NCI-H146 treated with DMSO at 0.1 percent for 48 hours (cell line): ENCODE measurements around the gene TTC36.
"Not testable (repeated sequence)": the region's sequence is repeated elsewhere in the genome, so short reads cannot be mapped to it uniquely, and the experiment has no call there.

Source experiments
- DNase-seq: peaks from one replicate; lab custom pipeline; 2025; ENCODE audit not compliant: unreplicated experiment; lab: John Stamatoyannopoulos, UW

Gene TTC36, protein sequence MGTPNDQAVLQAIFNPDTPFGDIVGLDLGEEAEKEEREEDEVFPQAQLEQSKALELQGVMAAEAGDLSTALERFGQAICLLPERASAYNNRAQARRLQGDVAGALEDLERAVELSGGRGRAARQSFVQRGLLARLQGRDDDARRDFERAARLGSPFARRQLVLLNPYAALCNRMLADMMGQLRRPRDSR

DNA sequence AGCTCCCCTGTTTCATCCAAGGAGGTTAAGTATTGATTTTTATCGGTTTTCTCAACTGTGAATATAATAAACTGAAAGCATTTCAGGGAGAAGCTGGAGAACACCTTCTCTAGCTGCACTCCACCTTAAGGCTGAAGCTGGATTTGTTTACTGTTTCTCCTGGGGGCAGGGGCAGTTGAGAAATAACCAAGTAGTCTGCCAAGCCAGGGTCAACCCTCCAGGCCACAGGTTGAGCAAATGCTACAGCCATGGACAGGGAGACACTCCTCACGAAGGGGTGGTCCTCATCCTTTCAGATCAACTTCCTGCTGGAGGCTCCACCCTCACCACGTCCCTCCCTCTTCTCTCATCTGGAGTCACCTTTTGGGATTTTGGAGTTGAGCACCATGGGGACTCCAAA is at the start of gene TTC36:
Gene TTC36, plus strand, starts transcription at position 366 of the 400 bp plus-strand sequence. Its CDS starts 21 bp downstream, at position 387.
- no peak for DNase-seq

DNA sequence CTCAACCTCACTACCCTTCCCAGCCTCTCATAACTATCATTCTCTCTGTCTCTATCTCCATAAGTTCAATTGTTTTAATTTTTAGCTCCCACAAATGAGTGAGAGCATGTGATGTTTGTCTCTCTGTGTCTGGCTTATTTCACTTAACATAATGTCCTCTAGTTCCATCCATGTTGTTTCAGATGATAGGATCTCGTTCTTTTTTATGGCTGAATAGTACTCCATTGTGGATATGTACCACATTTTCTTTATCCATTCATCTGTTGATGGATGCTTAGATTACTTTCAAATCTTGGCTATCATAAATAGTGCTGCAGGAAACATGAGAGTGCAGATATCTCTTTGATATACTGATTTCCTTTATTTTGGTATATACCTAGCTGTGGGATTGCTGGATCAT is 46.0 kb upstream of the TTC36 start:
- not testable (repeated sequence) for DNase-seq

DNA sequence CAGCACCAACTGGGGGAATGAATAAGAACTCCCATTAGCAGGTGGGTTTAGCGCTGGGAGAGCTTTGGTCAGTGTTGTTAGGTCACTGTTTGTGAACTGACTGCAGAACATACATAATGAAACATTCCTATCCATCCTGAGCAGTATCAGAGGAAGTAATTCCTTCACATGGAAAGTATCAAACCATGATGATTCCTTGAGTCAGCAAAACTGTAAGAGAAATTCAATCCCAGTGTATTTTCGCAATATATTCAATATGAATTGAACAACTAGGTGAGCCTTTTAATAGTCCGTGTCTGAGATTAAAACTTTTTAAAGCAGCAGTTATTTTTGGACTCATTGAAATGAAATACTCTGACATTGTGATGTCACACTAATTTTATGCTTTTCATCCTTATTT is 42.9 kb upstream of the TTC36 start:
- no peak for DNase-seq

DNA sequence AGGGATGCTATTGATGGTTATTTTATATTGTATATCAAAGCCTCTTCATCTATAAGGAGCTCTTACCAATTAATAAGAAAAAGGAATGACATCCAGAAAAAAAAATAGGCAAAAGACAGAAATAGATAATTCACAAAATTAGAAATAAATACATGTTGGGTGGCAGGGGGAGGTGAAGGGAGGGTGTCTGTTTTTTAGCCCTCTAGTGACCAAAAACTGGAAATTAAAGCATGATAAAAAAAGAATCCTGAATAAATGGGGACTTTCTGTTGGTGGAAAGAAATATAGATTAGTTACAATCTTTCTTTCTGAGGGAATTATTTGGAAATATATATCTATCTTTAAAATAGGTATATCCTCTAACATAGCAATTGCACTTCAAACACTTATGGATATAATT is 42.0 kb upstream of the TTC36 start:
- DNase-seq, result no peak

DNA sequence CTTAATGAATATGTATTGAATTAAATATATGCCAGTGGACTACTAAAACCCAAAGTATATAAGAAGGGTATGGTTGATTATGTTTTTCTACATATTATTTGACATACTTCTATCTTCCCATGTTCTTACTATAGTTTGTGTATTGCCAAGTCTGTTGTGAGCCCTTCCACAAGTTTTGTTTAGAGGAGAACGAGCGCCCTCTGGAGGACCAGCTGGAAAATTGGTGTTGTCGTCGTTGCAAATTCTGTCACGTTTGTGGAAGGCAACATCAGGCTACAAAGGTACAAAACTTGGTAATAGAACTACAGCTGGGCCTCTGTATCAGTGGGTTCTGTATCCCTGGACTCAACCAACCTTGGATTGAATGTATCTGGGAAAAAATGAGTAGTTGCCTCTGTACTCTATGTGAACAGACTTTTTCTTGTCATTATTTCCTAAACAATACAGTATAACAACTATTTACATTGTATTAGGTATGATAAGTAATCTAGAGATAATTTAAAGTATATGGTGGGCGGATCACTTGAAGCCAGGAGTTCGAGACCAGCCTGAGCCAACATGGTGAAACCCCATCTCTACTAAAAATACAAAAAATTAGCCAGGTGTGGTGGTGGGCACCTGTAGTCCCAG is 38.7 kb upstream of the TTC36 start:
- peak; percentile 42 for DNase-seq

DNA sequence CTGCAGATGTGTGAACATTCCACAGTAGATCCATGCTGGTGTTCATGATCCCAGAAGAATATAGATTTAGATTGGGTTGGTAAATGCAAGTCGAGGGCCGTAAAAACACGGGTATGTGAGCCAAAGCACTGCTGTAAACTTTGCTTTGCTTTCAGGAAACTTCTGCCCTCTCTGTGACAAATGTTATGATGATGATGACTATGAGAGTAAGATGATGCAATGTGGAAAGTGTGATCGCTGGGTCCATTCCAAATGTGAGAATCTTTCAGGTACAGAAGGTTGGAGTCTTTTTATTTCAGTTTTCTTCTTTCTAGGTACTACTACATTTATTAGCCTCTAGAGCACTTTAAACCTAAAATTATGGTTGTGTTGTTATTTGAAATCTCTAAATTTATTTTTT is 36.2 kb upstream of the TTC36 start:
- no peak for DNase-seq

DNA sequence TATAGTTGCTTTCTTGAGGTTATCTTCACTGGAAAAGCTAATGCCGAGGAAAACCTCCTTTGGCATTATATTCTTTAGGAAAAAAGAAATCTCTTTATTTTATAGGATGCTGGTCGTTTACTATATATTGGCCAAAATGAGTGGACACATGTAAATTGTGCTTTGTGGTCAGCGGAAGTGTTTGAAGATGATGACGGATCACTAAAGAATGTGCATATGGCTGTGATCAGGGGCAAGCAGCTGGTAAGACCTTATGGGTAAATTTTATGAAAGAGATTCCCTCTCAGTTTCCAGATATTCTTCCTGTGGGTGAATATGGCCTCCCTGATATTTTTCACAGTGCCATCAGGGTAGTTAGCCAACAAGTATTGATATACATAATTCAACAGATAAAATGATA is 29.4 kb upstream of the TTC36 start:
- DNase-seq, result no peak

DNA sequence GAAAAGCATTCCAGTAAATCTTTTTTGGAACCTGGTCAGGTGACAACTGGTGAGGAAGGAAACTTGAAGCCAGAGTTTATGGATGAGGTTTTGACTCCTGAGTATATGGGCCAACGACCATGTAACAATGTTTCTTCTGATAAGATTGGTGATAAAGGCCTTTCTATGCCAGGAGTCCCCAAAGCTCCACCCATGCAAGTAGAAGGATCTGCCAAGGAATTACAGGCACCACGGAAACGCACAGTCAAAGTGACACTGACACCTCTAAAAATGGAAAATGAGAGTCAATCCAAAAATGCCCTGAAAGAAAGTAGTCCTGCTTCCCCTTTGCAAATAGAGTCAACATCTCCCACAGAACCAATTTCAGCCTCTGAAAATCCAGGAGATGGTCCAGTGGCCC is 24.1 kb upstream of the TTC36 start:
- no peak for DNase-seq

DNA sequence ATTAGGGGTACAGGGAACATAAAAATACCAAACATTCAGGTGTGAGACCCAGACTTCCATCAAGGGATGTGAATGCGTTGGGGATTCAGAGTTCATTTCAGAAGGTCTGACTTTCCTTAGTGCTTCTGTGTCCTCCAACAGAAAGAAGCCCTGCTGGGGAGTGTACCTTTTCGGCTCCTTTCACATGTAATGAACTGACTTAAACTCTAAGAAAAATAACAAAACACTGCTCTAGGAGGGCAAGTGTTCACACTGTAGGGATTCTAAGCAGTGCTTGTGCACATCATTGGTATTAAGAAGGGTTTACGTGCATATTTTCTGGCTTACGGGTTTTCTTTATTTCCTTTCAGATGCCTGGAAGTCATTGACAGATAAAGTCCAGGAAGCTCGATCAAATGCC is 15.7 kb upstream of the TTC36 start:
- no peak for DNase-seq

DNA sequence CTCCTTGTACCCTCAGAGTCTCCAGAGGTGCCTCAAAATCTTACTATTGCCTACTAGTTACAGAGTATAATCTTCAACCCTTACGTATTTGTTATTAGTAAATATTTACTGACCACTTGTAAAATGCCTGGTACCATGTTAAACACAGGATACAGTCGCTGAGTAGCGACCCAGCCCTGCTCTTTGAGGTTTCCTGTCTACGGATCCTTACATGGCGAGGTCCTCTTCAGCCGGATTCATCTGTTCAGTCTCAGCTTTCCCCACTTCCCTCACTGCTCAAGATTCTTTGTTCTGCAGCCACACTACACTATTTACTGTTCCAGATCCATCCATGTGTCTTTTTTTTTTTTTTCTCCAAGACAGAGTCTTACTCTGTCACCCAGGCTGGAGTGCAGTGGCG is 13.2 kb upstream of the TTC36 start:
- no peak for DNase-seq

DNA sequence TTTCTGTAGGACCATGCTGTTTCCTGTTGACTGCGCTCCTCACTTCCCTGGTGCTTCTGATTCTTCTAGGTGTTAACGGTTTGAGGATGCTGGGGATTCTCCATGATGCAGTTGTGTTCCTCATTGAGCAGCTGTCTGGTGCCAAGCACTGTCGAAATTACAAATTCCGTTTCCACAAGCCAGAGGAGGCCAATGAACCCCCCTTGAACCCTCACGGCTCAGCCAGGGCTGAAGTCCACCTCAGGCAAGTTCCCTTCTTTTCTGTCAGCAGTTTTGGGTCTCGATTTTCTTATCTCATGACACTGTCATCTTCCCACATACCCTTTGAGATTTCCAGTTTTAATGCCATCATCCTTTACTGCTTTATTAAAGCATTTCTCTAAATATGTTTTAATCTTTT is 7.7 kb upstream of the TTC36 start:
- DNase-seq, result no peak

DNA sequence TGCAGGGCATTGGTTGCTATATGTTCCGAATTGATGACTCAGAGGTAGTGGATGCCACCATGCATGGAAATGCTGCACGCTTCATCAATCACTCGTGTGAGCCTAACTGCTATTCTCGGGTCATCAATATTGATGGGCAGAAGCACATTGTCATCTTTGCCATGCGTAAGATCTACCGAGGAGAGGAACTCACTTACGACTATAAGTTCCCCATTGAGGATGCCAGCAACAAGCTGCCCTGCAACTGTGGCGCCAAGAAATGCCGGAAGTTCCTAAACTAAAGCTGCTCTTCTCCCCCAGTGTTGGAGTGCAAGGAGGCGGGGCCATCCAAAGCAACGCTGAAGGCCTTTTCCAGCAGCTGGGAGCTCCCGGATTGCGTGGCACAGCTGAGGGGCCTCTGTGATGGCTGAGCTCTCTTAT is 5.4 kb upstream of the TTC36 start:
- DNase-seq, result no peak

DNA sequence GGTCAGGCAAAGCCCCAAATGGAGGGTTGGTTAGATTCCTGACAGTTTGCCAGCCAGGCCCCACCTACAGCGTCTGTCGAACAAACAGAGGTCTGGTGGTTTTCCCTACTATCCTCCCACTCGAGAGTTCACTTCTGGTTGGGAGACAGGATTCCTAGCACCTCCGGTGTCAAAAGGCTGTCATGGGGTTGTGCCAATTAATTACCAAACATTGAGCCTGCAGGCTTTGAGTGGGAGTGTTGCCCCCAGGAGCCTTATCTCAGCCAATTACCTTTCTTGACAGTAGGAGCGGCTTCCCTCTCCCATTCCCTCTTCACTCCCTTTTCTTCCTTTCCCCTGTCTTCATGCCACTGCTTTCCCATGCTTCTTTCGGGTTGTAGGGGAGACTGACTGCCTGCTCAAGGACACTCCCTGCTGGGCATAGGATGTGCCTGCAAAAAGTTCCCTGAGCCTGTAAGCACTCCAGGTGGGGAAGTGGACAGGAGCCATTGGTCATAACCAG is 4.7 kb upstream of the TTC36 start:
- DNase-seq, result no peak

DNA sequence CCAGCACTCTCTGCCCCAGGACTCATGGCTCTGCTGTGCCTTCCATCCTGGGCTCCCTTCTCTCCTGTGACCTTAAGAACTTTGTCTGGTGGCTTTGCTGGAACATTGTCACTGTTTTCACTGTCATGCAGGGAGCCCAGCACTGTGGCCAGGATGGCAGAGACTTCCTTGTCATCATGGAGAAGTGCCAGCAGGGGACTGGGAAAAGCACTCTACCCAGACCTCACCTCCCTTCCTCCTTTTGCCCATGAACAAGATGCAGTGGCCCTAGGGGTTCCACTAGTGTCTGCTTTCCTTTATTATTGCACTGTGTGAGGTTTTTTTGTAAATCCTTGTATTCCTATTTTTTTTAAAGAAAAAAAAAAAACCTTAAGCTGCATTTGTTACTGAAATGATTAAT is 2.9 kb upstream of the TTC36 start:
- DNase-seq, result no peak

DNA sequence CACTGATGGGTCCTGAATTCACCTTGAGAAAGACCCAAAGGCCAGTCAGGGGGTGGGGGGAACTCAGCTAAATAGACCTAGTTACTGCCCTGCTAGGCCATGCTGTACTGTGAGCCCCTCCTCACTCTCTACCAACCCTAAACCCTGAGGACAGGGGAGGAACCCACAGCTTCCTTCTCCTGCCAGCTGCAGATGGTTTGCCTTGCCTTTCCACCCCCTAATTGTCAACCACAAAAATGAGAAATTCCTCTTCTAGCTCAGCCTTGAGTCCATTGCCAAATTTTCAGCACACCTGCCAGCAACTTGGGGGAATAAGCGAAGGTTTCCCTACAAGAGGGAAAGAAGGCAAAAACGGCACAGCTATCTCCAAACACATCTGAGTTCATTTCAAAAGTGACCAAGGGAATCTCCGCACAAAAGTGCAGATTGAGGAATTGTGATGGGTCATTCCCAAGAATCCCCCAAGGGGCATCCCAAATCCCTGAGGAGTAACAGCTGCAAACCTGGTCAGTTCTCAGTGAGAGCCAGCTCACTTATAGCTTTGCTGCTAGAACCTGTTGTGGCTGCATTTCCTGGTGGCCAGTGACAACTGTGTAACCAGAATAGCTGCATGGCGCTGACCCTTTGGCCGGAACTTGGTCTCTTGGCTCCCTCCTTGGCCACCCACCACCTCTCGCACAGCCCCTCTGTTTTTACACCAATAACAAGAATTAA is 2.4 kb upstream of the TTC36 start:
- no peak for DNase-seq

DNA sequence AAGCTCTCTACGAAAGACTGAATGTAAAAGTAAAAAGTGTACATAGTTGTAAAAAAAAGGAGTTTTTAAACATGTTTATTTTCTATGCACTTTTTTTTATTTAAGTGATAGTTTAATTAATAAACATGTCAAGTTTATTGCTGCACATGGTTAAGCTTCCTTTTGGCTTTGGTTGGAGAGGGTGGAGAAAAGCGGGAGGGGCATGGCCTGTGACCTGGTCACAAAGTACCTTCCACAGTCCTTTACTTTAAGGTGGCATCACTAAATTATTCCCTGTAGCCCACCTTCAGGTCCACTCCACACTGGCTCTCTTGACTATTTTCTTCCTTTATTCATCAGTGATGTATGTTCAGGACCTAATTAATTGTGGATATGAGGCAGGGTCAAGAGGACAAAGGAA is 586 bp upstream of the TTC36 start:
- no peak for DNase-seq

DNA sequence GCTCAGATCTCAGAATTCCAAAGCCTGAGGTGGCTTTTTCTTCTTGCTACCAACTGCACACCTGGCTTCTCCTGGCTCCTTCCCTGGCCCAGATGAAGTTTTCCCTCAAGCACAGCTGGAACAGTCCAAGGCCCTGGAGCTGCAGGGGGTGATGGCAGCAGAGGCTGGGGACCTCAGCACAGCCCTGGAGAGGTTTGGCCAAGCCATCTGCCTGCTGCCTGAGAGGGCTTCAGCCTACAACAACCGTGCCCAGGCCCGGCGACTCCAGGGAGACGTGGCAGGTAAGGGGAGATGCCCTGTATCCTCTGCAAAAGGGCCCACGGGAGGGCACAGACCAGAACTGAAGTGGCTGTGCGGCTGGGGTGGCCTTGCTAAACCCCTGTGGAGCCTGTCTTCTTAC is 1.2 kb downstream of the TTC36 start:
- DNase-seq, result no peak

DNA sequence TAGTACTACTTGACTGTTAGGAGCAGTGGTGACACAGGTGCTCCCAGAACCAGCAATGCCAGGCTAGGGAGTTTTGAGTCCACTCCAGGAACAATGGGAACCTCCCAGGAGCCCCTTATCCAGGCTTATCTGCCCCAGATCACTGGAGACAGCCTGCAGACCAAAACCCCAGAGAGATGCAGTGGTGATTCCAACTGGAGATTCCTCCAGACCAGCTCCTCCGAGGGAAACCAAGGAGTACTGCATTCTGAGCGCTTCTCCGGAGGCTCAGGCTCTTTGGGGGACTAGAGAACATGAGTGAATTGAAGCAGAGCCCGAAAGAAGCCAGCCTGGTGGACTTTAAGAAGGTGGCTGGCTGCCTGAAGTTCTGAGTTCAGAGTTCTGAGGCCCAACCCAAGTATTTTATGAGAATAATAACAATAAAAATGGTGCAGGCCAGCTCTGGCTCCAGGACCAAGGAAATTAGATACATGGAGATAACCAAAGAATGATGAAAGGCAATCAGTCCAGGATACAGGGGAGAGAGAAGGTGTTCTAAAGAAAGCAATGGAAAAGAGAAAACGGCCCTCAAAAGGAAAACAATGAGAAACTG is 2.4 kb downstream of the TTC36 start:
- DNase-seq, result no peak

DNA sequence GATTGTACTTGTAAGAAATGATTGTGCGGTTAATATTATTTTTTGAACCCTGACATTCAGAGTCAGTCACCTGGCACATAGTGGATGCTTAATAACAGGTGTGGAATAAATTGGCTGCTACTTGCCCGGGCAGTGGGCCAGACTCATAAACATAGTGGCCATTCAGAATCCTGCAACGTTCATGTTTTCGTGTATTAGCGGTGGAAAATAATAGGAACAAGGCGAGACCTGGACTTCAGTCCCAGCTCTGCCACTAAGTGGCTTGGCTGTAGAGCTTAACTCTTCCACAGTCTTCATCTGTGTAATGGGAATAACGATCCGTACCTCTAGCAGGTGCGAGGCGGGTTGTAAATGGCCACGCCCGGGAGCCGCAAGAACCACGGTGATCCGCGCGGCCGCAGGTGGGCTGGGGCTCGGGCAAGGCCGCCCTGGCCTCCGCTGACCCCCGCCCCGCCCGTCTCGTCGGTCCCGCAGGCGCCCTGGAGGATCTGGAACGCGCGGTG is 3.0 kb downstream of the TTC36 start:
- DNase-seq, result peak; percentile 46

DNA sequence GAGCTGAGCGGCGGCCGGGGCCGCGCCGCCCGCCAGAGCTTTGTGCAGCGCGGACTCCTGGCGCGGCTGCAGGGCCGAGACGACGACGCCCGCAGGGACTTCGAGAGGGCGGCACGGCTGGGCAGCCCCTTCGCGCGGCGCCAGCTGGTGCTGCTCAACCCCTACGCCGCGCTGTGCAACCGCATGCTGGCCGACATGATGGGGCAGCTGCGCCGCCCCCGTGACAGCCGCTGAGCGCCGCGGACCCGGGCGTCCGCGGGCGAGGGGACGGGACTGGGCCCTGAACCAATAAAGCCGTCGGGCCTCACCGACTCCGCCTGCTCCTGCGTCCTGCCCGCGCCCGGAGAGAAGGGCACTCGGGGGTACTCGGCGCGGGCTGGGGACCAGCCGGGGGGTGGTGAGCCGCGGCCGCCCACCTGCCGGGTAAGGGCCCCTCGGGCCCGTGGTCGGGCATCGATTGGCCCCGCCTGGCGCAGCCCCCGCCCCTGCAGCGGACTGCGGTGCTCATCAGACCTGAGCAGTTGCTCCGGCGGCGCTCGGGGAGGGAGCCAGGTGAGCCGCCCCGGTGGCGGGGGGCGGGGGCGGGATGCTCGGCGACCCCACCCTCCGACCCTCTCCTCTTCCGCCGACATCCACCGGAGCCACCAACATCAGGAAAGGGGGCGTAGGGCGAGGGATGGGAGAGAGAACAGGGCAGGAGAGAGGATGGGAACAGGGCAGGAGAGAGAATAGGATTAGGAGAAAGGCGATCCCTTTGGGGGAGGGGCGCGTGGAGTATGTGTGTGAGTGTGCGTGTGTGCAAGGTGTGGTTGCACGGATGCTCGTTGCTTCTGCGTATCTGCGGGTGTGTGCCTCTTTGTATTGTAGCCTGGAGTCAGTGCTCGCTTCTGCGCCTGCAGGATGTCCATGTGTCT is 3.7 kb downstream of the TTC36 start, which contains the start of gene TMEM25:
Gene TMEM25, plus strand, starts transcription at position 510 of the 914 bp plus-strand sequence. CDS start 610 bp downstream, outside the sequence.
- peak; percentile 77 for DNase-seq
